GM23338 (cell line): ENCODE measurements around the gene FAM47B. TPM values are rescaled to one million over a fixed set of nuclear protein-coding genes. Genes with fewer than 3 reads are reported as not detected.
A peak's percentile ranks its signal among the peaks of the same experiment; 100 is the strongest.

Source experiments
- ATAC-seq: fragments of 200-7000 bp; cut with Tn5 transposase; 3 replicates; pipeline ENCODE4 v1.9.1; 2020
- DNase-seq: peaks from one replicate; pipeline ENCODE4 v3.0.0-alpha.2; 2015; ENCODE audit warnings: low spot score
- H2AFZ ChIP-seq: fragments of 200-600 bp; sonication (generic); 2 replicates; pipeline ENCODE4 v1.8.0; 2016; ENCODE audit warnings: antibody characterized with exemption, mild to moderate bottlenecking, moderate library complexity
- H3F3A ChIP-seq: fragments of 200-600 bp; sonication (generic); replicated peaks from 2 replicates; pipeline ENCODE4 v1.8.0; 2017; ENCODE audit warnings: antibody characterized with exemption, mixed run types, low read depth
- H3K27ac ChIP-seq: fragments of 200-600 bp; sonication (generic); 2 replicates; pipeline ENCODE4 v1.6.1; 2016; ENCODE audit warnings: low read depth
- H3K27me3 ChIP-seq: fragments of 200-600 bp; sonication (generic); 2 replicates; pipeline ENCODE4 v1.8.0; 2016; ENCODE audit warnings: mild to moderate bottlenecking, mixed run types, moderate library complexity; ENCODE audit not compliant: insufficient read depth
- H3K36me3 ChIP-seq: fragments of 200-600 bp; sonication (generic); 2 replicates; pipeline ENCODE4 v1.8.0; 2016; ENCODE audit warnings: mild to moderate bottlenecking; ENCODE audit not compliant: insufficient read depth
- H3K4me1 ChIP-seq: fragments of 200-600 bp; sonication (generic); 2 replicates; pipeline ENCODE4 v1.8.0; 2016; ENCODE audit warnings: mild to moderate bottlenecking, moderate library complexity; ENCODE audit not compliant: insufficient read depth
- H3K4me2 ChIP-seq: fragments of 200-600 bp; sonication (generic); 2 replicates; pipeline ENCODE4 v1.7.1; 2017; ENCODE audit warnings: mixed run types
- H3K4me3 ChIP-seq: fragments of 200-600 bp; sonication (generic); 2 replicates; pipeline ENCODE4 v1.6.1; 2016; ENCODE audit warnings: mixed run types
- H3K79me2 ChIP-seq: fragments of 200-600 bp; sonication (generic); replicated peaks from 2 replicates; pipeline ENCODE4 v1.8.0; 2017; ENCODE audit warnings: mild to moderate bottlenecking; ENCODE audit not compliant: insufficient read depth
- H3K9me2 ChIP-seq: fragments of 200-600 bp; sonication (generic); 2 replicates; pipeline ENCODE4 v1.8.0; 2017; ENCODE audit not compliant: insufficient read depth
- H4K20me1 ChIP-seq: fragments of 200-600 bp; sonication (generic); replicated peaks from 2 replicates; pipeline ENCODE4 v1.8.0; 2017; ENCODE audit warnings: mild to moderate bottlenecking; ENCODE audit not compliant: insufficient read depth
- H3K27ac Mint-ChIP-seq: 2 replicates; pipeline ENCODE4 v1.8.0; 2020; ENCODE audit warnings: inconsistent platforms, mild to moderate bottlenecking, moderate library complexity, mixed read lengths
- H3K27me3 Mint-ChIP-seq: 3 replicates; pipeline ENCODE4 v1.8.0; 2022; ENCODE audit warnings: low read depth, mild to moderate bottlenecking, moderate library complexity, mixed read lengths, inconsistent platforms; ENCODE audit not compliant: insufficient read depth, poor library complexity
- H3K36me3 Mint-ChIP-seq: 3 replicates; pipeline ENCODE4 v1.8.0; 2021; ENCODE audit warnings: low read depth, mild to moderate bottlenecking, inconsistent platforms, moderate library complexity, mixed read lengths
- H3K4me1 Mint-ChIP-seq: 3 replicates; pipeline ENCODE4 v1.8.0; 2020; ENCODE audit warnings: mild to moderate bottlenecking, inconsistent platforms, mixed read lengths
- H3K4me3 Mint-ChIP-seq: 3 replicates; pipeline ENCODE4 v1.8.0; 2021; ENCODE audit warnings: moderate library complexity, mild to moderate bottlenecking, inconsistent platforms, mixed read lengths
- H3K9me3 Mint-ChIP-seq: 3 replicates; pipeline ENCODE4 v1.8.0; 2020; ENCODE audit warnings: moderate library complexity, mild to moderate bottlenecking, inconsistent platforms, mixed read lengths
- CREB1 ChIP-seq: fragments of 250-450 bp; sonication (Bioruptor Pico); IDR thresholded peaks from 2 replicates; pipeline ENCODE4 v1.5.0; 2020; ENCODE audit warnings: low read depth, mild to moderate bottlenecking, moderate library complexity
- ETS1 ChIP-seq: IDR thresholded peaks from 2 replicates; pipeline ENCODE4 v1.6.1; 2016; ENCODE audit warnings: antibody characterized with exemption
- EZH2 ChIP-seq: fragments of 200-600 bp; sonication (generic); IDR thresholded peaks from one replicate; pipeline ENCODE4 v1.8.0; 2017; ENCODE audit warnings: antibody characterized with exemption, mild to moderate bottlenecking, low read depth; ENCODE audit not compliant: unreplicated experiment
- EZH2phosphoT487 ChIP-seq: fragments of 200-600 bp; sonication (generic); IDR thresholded peaks from one replicate; pipeline ENCODE4 v1.8.1; 2018; ENCODE audit warnings: antibody characterized with exemption; ENCODE audit not compliant: unreplicated experiment
- JUNB ChIP-seq: IDR thresholded peaks from one replicate; pipeline ENCODE4 v1.6.1; 2016; ENCODE audit warnings: antibody characterized with exemption; ENCODE audit not compliant: unreplicated experiment
- NANOG ChIP-seq: IDR thresholded peaks from 2 replicates; pipeline ENCODE4 v1.6.1; 2016; ENCODE audit warnings: antibody characterized with exemption, borderline replicate concordance
- POLR2AphosphoS5 ChIP-seq: IDR thresholded peaks from 2 replicates; pipeline ENCODE4 v1.6.1; 2016; ENCODE audit warnings: antibody characterized with exemption, low read depth
- STAT1 ChIP-seq: IDR thresholded peaks from one replicate; pipeline ENCODE4 v1.6.1; 2016; ENCODE audit warnings: antibody characterized with exemption; ENCODE audit not compliant: unreplicated experiment
- long read RNA-seq: library from polyadenylated mRNA; unstranded; transcript quantifications from one replicate; pipeline ENCODE4 v2.0.0, GENCODE V29; 2020; ENCODE audit not compliant: unreplicated experiment
- polyA plus RNA-seq: library from polyadenylated mRNA; unstranded; fragments of >200 nt; fragmentation: Nextera tagmentation; extraction: Ambion mirVana; gene quantifications from 2 replicates; pipeline ENCODE4 v1.2.1, GENCODE V29; 2016
- total RNA-seq: library from RNA; depleted of rRNA; stranded (reverse); fragments of >200 nt; shearing (Covaris generic); gene quantifications from 2 replicates; pipeline ENCODE4 v1.2.3, GENCODE V29; 2014; rRNA removed
- TF ChIP-seq, protein P1 (sequence below), 2 experiments: fragments of 200-600 bp in 1 of 2; sonication (generic) in 1 of 2; conservative IDR thresholded peaks; 2 replicates each; pipeline versions ENCODE4 v1.5.1 to v1.6.1; 2016 to 2017; ENCODE audit warnings: antibody characterized with exemption in 2 of 2, low read depth in 2 of 2, mild to moderate bottlenecking in 2 of 2, moderate library complexity in 1 of 2

Gene FAM47B
- total RNA-seq (not detected in 2 replicates), polyA plus RNA-seq (not detected in 2 replicates)
- long read RNA-seq = 0 reads

- DNase-seq (no peak), ATAC-seq (no peak)
- Histone ChIP-seq H3K9me2 (no peaks in the 10 kb centered on the region), H3K4me3 (no peak within 1 kb of the TSS), H3K79me2 (no peaks in the 10 kb centered on the region), H3K36me3 (no peaks in the 10 kb centered on the region), H3F3A (no peaks in the 10 kb centered on the region), H3K4me1 (no peaks in the 10 kb centered on the region), H4K20me1 (no peaks in the 10 kb centered on the region), H2AFZ (no peak within 1 kb of the TSS), H3K27me3 (no peaks in the 10 kb centered on the region), H3K27ac (no peak within 1 kb of the TSS), H3K4me2 (no peak within 1 kb of the TSS)
- Mint-ChIP-seq H3K27me3 (no peaks in the 10 kb centered on the region), H3K27ac (no peak within 1 kb of the TSS), H3K9me3 (peaks cover 2% of the 10 kb centered on the region; the same call in 1 of the 3 replicates), H3K4me1 (no peaks in the 10 kb centered on the region), H3K36me3 (no peaks in the 10 kb centered on the region), H3K4me3 (no peak within 1 kb of the TSS)
- TF ChIP-seq NANOG (no peak), JUNB (no peak), ETS1 (no peak), EZH2 (no peak), EZH2phosphoT487 (no peak)
- TF ChIP-seq, protein P1, sequence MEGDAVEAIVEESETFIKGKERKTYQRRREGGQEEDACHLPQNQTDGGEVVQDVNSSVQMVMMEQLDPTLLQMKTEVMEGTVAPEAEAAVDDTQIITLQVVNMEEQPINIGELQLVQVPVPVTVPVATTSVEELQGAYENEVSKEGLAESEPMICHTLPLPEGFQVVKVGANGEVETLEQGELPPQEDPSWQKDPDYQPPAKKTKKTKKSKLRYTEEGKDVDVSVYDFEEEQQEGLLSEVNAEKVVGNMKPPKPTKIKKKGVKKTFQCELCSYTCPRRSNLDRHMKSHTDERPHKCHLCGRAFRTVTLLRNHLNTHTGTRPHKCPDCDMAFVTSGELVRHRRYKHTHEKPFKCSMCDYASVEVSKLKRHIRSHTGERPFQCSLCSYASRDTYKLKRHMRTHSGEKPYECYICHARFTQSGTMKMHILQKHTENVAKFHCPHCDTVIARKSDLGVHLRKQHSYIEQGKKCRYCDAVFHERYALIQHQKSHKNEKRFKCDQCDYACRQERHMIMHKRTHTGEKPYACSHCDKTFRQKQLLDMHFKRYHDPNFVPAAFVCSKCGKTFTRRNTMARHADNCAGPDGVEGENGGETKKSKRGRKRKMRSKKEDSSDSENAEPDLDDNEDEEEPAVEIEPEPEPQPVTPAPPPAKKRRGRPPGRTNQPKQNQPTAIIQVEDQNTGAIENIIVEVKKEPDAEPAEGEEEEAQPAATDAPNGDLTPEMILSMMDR (conservative IDR thresholded peaks at IDR 0.05; ENCODE audit: low read depth in 2 of 2) = no peak
Measured at GRCh38 chrX:34942496-34942895, at the start of gene FAM47B. TSS of gene FAM47B (plus strand) at chrX:34942796. CDS start at chrX:34942832, 36 bp downstream.

GRCh38 chrX:34893741-34894140, 48.9 kb upstream of the FAM47B start:
- no peaks in the 10 kb centered on the region for H3K36me3 ChIP-seq
- no peaks in the 10 kb centered on the region for H3F3A ChIP-seq
- DNase-seq = no peak
- no peak overlapping the region for H3K4me2 ChIP-seq
- no peaks in the 10 kb centered on the region for H3K4me1 ChIP-seq
- no peaks in the 10 kb centered on the region for H3K27me3 ChIP-seq
- TF ChIP-seq POLR2AphosphoS5 = no peak
- TF ChIP-seq NANOG = no peak
- no peak for TF ChIP-seq EZH2
- TF ChIP-seq, protein P1 (conservative IDR thresholded peaks at IDR 0.05; ENCODE audit: low read depth in 2 of 2) = peak in 1 of 2 experiments; percentile 34; a peak in 2 of 4 replicates
- no peak for TF ChIP-seq CREB1 (CRISPR knock-in tag)
- TF ChIP-seq STAT1 = no peak
- Mint-ChIP-seq H3K27me3 (no peaks in the 10 kb centered on the region), H3K36me3 (no peaks in the 10 kb centered on the region), H3K9me3 (no peaks in the 10 kb centered on the region), H3K27ac (no peak overlapping the region), H3K4me1 (no peaks in the 10 kb centered on the region), H3K4me3 (no peak overlapping the region)
- H2AFZ ChIP-seq = no peak overlapping the region
- no peaks in the 10 kb centered on the region for H3K9me2 ChIP-seq
- H4K20me1 ChIP-seq = no peaks in the 10 kb centered on the region
- no peak for ATAC-seq
- H3K27ac ChIP-seq = no peak overlapping the region
- no peaks in the 10 kb centered on the region for H3K79me2 ChIP-seq
- H3K4me3 ChIP-seq = no peak overlapping the region
